Upper lobe of left lung (tissue), 4 donors: ENCODE results near the gene RNF40.

Experiments
- POLR2A ChIP-seq, 4 donors: fragments of 450-650 bp; IDR thresholded peaks; one replicate each; pipeline ENCODE4 v1.5.1; 2016 to 2017; ENCODE audit warnings: antibody characterized with exemption in 4 of 4, mild to moderate bottlenecking in 2 of 4
- POLR2AphosphoS5 ChIP-seq, 2 donors: sonication (generic); formaldehyde crosslinking; IDR thresholded peaks; one replicate each; pipeline ENCODE4 v1.5.1; 2017; ENCODE audit warnings: antibody characterized with exemption in 2 of 2
- TF ChIP-seq, protein P1 (sequence below), 6 experiments: fragments of 450-650 bp in 4 of 6; fragments of 200-600 bp in 2 of 6; sonication (generic) in 2 of 6; IDR thresholded peaks; one replicate each; pipeline ENCODE4 v1.5.1; 2016 to 2019; ENCODE audit warnings: antibody characterized with exemption in 6 of 6

DNA sequence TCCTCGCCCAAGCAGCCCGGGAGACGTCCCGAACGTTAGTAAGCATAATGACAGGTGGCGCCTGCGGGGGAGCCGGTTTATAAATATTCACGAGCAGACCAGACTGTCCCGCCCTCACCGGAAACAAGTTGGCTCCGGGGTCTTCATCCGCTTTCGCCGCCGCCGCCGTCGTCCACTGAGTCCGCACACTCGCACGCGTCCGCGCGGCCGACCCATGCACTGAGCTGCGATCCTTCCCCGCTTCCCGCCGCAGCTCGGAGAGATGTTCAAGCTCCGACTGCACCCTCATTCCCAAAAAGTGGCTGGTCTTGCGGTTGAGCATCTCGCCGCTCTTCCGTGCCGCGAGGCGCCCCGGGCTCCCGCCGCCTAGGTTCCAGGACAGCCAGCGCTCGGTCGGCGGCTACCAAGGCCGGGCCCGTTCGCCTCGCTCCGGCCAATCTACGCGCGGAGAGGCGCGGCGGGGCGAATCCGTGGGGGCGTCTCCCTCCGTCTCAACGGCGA, 645 bp upstream of the RNF40 start:
- TF ChIP-seq, protein P1, sequence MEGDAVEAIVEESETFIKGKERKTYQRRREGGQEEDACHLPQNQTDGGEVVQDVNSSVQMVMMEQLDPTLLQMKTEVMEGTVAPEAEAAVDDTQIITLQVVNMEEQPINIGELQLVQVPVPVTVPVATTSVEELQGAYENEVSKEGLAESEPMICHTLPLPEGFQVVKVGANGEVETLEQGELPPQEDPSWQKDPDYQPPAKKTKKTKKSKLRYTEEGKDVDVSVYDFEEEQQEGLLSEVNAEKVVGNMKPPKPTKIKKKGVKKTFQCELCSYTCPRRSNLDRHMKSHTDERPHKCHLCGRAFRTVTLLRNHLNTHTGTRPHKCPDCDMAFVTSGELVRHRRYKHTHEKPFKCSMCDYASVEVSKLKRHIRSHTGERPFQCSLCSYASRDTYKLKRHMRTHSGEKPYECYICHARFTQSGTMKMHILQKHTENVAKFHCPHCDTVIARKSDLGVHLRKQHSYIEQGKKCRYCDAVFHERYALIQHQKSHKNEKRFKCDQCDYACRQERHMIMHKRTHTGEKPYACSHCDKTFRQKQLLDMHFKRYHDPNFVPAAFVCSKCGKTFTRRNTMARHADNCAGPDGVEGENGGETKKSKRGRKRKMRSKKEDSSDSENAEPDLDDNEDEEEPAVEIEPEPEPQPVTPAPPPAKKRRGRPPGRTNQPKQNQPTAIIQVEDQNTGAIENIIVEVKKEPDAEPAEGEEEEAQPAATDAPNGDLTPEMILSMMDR (IDR thresholded peaks at IDR 0.05): no peak
- TF ChIP-seq POLR2A (IDR thresholded peaks at IDR 0.05) (no peak), POLR2AphosphoS5 (IDR thresholded peaks at IDR 0.05) (no peak)
